NCI-H2227 (cell line): ENCODE results near the gene TRIM72.

Source experiments
- DNase-seq: peaks from one replicate; lab custom pipeline; 2025; ENCODE audit not compliant: unreplicated experiment; lab: John Stamatoyannopoulos, UW

TRIM72 gene

GRCh38 chr16:31213877-31214707, at the start of gene TRIM72:
TSS of gene TRIM72 (plus strand) at chr16:31214119. CDS start at chr16:31214739, 620 bp downstream.
- DNase-seq: no peak

- no peak for DNase-seq
Observed at GRCh38 chr16:31167315-31167714, 46.6 kb upstream of the TRIM72 start.

GRCh38 chr16:31168848-31169247, 45.1 kb upstream of the TRIM72 start:
- DNase-seq: no peak

GRCh38 chr16:31170048-31170447, 43.9 kb upstream of the TRIM72 start:
- peak; percentile 85 for DNase-seq

- DNase-seq: no peak
Observed at GRCh38 chr16:31177136-31177535, 36.8 kb upstream of the TRIM72 start.

GRCh38 chr16:31179219-31179746, 34.6 kb upstream of the TRIM72 start:
- peak; percentile 53 for DNase-seq

GRCh38 chr16:31179747-31180459, 34.0 kb upstream of the TRIM72 start, which contains the start of gene FUS:
TSS of gene FUS (plus strand) at chr16:31180139. CDS start at chr16:31180215, 76 bp downstream.
- DNase-seq: peak; percentile 96

- peak; percentile 43 for DNase-seq
Observed at GRCh38 chr16:31181102-31181830, 32.7 kb upstream of the TRIM72 start.

- no peak for DNase-seq
Observed at GRCh38 chr16:31182391-31182790, 31.5 kb upstream of the TRIM72 start.

- DNase-seq: no peak
Observed at GRCh38 chr16:31183432-31184428, 30.2 kb upstream of the TRIM72 start.

GRCh38 chr16:31184888-31185287, 29.0 kb upstream of the TRIM72 start:
- DNase-seq: no peak

GRCh38 chr16:31185339-31185738, 28.6 kb upstream of the TRIM72 start:
- DNase-seq: no peak

- DNase-seq: no peak
Observed at GRCh38 chr16:31186176-31186575, 27.7 kb upstream of the TRIM72 start.

GRCh38 chr16:31186930-31187807, 26.8 kb upstream of the TRIM72 start:
- no peak for DNase-seq

GRCh38 chr16:31187808-31188189, 26.1 kb upstream of the TRIM72 start:
- no peak for DNase-seq

GRCh38 chr16:31188450-31189411, 25.2 kb upstream of the TRIM72 start:
- no peak for DNase-seq

- DNase-seq: no peak
Observed at GRCh38 chr16:31189412-31189778, 24.5 kb upstream of the TRIM72 start.

- DNase-seq: no peak
Observed at GRCh38 chr16:31190061-31190460, 23.9 kb upstream of the TRIM72 start.
